Activated T-cell treated with anti-CD3 and anti-CD28 coated beads for 4 hours (primary cell): ENCODE measurements around the gene POLR3A.
"Not testable (repeated sequence)": the region's sequence is repeated elsewhere in the genome, so short reads cannot be mapped to it uniquely, and the experiment has no call there.

Experiments used
- DNase-seq: peaks from one replicate; pipeline ENCODE4 v3.0.0-alpha.2; 2020

Gene POLR3A

GRCh38 chr10:78029269-78030226 is at the start of gene POLR3A:
Gene POLR3A (minus strand): TSS chr10:78029515. CDS start chr10:78029407, 108 bp downstream.
- DNase-seq = peak; percentile 86

DNA sequence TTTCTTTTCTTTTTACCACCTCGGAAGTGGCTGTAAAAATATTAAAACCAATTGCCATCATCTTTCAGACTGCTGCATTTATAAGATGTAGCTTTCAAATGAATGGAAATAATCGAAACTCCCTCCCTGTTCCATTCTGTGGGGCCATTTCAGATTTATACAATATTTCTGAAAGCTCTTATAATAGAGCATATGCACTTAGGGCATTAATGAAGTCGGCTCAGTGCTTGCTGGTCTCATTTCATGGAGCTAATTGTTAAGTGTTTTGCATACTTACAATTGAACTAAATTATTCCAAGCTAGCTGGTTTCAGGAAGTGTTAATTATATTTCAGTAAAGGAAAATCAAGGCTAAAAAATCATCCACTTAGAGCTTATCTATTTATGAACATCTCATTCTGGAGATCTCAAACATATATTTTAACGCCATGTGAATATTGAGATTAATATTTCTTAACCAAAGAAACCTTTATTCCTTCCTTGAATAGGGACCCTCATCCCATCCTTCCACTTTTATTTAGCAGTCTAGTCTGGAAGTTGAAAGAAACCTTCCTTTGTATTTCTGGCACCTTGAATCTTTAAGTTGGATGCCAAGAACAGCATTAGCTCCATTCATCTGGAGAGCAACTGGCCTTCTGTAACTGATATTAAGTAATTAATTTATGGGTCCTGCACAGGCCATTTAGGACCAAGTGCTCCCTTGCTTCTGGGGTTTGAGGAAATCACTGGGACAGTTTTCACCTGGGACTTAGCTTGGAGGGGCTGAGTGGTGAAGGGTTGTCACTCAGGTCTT is 49.4 kb upstream of the POLR3A start:
- no peak for DNase-seq

DNA sequence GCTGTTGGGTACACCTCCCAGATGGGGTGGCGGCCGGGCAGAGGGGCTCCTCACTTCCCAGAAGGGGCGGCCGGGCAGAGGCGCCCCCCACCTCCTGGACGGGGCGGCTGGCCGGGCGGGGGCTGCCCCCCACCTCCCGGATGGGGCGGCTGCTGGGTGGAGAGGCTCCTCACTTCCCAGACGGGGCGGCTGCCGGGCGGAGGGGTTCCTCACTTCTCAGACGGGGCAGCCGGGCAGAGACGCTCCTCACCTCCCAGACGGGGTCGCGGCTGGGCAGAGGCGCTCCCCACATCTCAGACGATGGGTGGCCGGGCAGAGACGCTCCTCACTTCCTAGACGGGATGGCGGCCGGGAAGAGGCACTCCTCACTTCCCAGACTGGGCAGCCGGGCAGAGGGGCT is 46.5 kb upstream of the POLR3A start:
- DNase-seq = not testable (repeated sequence)

DNA sequence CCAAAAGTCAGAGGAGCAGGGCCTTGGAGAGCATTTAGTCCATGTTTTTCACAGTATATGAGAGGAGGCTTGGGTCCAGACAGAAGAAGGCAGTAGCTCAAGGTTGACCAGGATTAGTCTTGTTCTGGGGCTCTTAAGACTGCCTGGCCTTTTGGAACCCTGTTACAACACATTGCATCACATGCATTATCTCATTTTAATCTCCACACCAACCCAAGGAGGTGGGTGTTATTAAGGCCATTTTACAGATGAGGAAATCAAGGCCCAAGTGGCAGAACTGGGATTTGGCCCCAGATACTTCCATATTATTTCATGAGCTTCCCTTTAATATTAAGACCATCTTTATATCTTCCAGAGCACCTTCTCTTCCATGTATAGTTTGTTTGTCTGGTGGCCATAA is 43.2 kb upstream of the POLR3A start:
- no peak for DNase-seq

DNA sequence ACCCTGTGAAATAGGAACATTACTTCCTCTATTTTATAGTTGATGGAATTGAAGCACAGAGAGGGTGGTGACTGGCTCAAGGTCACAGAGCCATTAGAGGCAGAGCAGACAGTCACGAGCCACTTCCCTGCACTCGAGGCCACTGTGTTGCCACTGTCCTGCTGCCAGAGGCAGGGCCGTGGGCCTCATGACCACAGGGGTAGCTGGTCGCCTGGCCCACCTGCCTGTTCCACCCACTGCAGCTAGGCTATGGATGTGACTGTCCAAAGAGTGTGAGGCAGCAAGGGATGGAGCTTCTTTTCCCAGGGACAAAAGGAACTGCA is 42.5 kb upstream of the POLR3A start:
- DNase-seq = no peak

DNA sequence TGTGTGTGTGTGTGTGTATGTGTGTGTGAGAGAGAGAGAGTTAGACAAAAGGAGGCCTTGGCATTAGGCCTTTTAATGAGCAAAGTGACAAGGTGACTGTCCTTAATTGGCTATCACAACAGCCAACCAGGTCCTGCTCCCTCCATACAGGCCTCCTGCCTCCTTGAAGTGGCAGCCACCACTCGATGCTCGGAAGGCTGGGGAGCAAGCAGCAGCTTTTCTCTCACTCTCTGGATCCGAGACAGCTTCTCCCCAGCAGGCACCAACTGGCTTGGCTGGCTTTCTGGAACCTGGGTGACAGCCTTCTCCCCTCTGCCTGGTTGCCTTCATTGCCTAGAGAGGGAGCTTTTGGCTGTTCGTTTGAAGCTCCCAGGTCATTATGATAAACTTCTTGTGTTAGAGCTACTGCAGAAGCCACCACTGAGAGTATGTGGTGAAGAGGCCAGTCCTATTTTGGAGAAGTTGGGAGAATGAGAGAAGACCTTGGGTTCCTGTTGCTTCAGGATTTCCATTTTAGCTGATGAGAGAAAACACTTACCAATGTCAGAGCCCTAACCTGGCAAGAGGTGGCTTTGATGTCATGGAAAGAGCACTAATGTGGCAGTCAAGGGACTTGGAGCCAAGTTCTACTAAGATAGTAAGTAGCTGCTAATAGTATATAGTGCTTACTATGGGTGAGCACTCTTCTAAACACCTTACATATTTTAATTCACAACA is 42.0 kb upstream of the POLR3A start:
- no peak for DNase-seq

DNA sequence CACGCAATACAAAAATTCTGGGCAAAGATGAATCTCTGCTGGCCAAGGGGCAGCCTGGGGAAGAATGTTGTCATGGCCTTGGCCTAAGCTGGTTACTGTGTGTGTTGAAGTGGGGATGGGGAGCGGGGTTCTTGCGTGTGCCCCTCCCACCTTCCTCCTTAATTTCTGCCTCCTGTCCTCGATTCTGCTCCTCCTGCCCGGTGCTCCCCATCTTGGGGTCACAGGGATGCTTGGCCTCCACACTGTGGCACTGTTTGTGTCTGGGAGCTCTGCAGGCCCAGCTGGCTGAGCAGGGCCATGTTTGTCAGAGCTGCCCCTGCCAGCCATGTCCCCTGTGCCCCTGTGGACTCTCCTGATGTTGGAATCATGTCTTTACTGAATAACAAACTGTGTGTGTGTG is 41.4 kb upstream of the POLR3A start:
- no peak for DNase-seq

DNA sequence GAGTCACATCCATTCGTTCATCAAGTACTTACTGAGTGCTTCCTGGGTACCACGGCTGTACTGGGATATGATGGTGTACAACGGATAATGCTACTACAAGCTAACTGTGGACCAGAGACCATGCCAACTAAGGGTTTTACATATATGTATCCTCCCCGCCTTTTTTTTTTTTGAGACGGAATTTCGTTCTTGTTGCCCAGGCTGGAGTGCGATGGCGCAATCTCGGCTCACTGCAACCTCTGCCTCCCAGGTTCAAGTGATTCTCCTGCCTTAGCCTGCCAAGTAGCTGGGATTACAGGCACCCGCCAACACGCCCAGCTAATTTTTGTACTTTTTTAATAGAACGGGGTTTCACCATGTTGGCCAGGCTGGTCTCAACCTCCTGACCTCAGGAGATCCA is 40.7 kb upstream of the POLR3A start:
- DNase-seq = not testable (repeated sequence)

- no peak for DNase-seq
Measured at GRCh38 chr10:78069151-78069550, 39.8 kb upstream of the POLR3A start.

- no peak for DNase-seq
Measured at GRCh38 chr10:78066728-78067430, 37.6 kb upstream of the POLR3A start.

- no peak for DNase-seq
Measured at GRCh38 chr10:78066012-78066411, 36.7 kb upstream of the POLR3A start.

- no peak for DNase-seq
Measured at GRCh38 chr10:78065611-78066010, 36.3 kb upstream of the POLR3A start.

GRCh38 chr10:78064919-78065318 is 35.6 kb upstream of the POLR3A start:
- not testable (repeated sequence) for DNase-seq

GRCh38 chr10:78063236-78063635 is 33.9 kb upstream of the POLR3A start:
- no peak for DNase-seq

DNA sequence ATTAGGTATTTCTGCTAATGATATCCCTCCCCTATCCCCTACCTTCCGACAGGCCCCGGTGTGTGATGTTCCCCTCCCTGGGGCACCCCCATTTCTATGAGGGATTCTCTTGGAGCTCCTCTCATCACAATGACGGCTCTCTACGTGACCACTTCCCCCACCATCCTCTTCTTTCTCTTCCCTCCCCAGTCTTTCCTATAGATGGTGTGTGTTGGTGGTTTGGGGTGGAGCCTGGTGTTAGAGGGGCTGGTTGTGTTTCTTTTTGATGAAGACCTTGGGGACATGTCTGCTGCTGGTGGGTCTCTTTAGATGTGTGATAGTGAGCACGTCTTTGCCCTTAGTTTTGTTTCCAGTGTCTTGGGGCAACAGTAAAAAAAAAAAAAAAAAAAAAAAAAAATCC is 33.0 kb upstream of the POLR3A start:
- no peak for DNase-seq

- DNase-seq = no peak
Measured at GRCh38 chr10:78059906-78060702, 30.8 kb upstream of the POLR3A start.

DNA sequence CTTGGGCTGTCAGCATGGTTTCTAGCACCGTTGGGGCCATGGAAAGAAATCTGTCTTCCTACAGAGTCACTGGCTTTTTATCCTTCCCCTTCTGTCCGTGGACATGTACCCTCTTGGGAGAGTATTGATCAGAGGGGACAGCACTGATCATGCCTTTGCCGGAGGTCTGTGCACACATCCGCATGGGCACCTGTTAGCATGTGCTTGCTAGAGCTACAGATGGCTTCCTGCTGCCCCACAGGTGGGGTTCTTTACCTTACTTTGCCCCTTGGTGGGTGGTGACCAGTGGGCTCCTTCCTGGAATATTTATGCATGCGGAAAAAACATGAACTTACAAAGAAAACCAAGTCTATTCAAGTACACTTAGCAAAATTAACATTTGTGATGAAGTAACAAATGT is 29.2 kb upstream of the POLR3A start:
- DNase-seq = no peak

DNA sequence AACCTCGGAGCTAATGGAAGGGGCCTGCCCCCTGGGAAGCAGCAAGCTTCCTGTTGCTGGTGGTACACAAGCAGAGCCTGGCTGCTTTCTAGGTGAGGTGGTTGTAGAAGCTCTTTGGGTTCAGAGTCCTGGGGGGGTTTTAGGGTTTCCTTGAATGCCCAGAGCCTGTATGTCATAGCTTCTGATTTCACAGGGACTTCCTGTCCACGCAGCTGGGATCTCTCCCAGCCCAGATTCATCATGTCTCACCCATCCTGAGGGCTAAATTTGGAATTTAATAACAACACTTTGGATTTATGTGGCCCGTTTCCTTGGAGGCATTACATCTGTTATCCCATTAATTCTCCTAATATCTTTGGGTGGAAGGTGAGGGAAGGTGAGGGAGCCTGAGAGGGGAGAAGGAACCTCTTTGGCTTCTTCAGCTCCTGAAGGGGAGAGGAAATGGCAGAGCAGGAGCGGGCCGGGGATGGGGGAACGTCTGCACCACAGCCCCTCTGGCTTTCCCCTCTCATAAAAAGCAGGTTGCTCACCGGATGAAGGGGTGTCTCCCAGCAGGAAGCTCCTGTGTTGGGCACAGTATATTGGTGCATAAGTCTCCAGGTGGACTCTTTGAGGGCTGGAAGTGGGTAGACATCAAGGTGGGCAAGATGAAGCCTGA is 24.0 kb upstream of the POLR3A start:
- no peak for DNase-seq

- no peak for DNase-seq
Measured at GRCh38 chr10:78049851-78050250, 20.5 kb upstream of the POLR3A start.

DNA sequence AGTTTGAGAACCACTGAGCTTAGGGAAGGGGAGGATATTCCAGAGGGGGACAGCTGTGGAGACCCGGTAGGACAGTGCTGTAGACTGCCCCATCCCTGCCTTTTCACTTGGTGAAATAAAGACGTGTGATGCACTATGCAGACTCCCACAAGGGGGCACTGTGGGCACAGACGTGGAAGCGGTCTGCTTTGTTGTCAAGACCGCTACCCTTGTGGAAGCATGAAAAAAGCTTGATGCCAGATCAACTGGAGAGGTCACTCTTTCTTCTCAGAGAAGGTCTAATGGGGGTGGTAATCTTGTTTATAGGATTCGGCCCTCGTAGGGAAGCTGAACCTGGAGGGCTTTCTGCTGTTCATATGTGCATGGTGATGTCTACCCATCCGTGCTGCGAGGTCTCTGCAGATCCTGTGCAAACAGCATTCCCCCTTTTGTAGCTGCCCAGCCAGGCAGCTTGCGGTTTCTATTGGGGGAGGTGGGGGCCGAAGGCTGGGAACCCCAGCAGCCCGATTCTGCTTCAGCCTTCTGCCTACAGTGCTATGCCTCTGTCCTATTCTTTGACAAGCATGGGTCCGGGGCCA is 18.1 kb upstream of the POLR3A start:
- peak; percentile 81 for DNase-seq

DNA sequence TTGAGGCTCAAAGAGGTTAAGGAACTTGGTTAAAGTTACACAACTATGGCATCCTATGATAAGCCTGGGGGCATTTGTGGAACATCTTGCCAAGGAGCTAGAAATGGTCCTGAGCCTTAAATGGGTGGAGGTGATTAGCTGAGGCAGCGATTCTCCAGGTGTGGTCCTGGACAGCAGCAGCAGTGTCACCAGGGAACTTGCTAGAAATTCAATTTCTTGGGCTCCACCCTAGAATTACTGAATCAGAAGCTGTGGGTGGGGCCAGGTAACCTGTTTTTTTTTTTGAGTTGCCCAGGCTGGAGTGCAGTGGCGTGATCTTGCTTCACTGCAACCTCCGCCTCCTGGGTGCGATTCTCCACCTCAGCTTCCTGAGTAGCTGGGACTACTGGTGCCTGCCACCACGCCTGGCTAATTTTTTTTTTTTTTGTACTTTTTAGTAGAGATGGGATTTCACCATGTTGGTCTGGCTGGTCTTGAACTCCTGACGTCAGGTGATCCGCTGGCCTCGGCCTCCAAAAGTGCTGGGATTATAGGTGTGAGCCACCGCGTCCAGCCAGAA is 17.5 kb upstream of the POLR3A start:
- DNase-seq = no peak
